SU-DHL-6 (cell line): ENCODE measurements around the gene SENP7.
A peak's percentile ranks its signal among the peaks of the same experiment; 100 is the strongest.

Experiments
- H2AFZ ChIP-seq: fragments of 200-600 bp; sonication (generic); 2 replicates; pipeline ENCODE4 v1.6.1; 2014; ENCODE audit warnings: low read depth, mild to moderate bottlenecking, moderate library complexity, mixed read lengths, antibody characterized with exemption, low read length; ENCODE audit not compliant: severe bottlenecking
- H3F3A ChIP-seq: fragments of 200-600 bp; shearing (Covaris generic); 2 replicates; pipeline ENCODE4 v1.6.0; 2016; ENCODE audit warnings: antibody characterized with exemption, mild to moderate bottlenecking; ENCODE audit not compliant: insufficient read depth
- H3K27ac ChIP-seq: fragments of 200-600 bp; sonication (generic); 2 replicates; pipeline ENCODE4 v1.5.1; 2016; ENCODE audit warnings: low read depth, mild to moderate bottlenecking, low read length, moderate library complexity, mixed read lengths
- H3K27me3 ChIP-seq: fragments of 200-600 bp; sonication (generic), shearing (Covaris generic); 2 replicates; pipeline ENCODE4 v1.6.0; 2014; ENCODE audit warnings: mild to moderate bottlenecking, low read length
- H3K36me3 ChIP-seq: fragments of 200-600 bp; sonication (generic); 2 replicates; pipeline ENCODE4 v1.6.1; 2014; ENCODE audit warnings: mild to moderate bottlenecking, low read length, mixed read lengths
- H3K4me2 ChIP-seq: fragments of 300-600, 200-600 bp; shearing (Covaris generic), sonication (generic); 2 replicates; pipeline ENCODE4 v1.6.0; 2014; ENCODE audit warnings: low read length, low read depth, mild to moderate bottlenecking; ENCODE audit not compliant: poor library complexity, severe bottlenecking
- H3K4me3 ChIP-seq: fragments of 200-600 bp; sonication (generic); 2 replicates; pipeline ENCODE4 v1.5.1; 2014; ENCODE audit warnings: antibody characterized with exemption, low read length, mild to moderate bottlenecking, mixed read lengths; ENCODE audit not compliant: insufficient read depth, poor library complexity, severe bottlenecking
- H3K79me2 ChIP-seq: fragments of 200-600 bp; sonication (generic); 2 replicates; pipeline ENCODE4 v1.6.1; 2014; ENCODE audit warnings: mild to moderate bottlenecking, low read length, moderate library complexity; ENCODE audit not compliant: insufficient read depth
- H3K9ac ChIP-seq: fragments of 200-600 bp; sonication (generic); 2 replicates; pipeline ENCODE4 v1.7.0; 2014; ENCODE audit warnings: mild to moderate bottlenecking, low read length
- H3K9me2 ChIP-seq: fragments of 200-600 bp; sonication (generic); replicated peaks from 2 replicates; pipeline ENCODE4 v1.6.1; 2014; ENCODE audit warnings: low read length; ENCODE audit not compliant: insufficient read depth
- H3K9me3 ChIP-seq: fragments of 200-600 bp; sonication (generic); 2 replicates; pipeline ENCODE4 v1.6.1; 2014; ENCODE audit warnings: low read length, mixed read lengths; ENCODE audit not compliant: insufficient read depth
- H4K20me1 ChIP-seq: fragments of 200-600 bp; sonication (generic); 2 replicates; pipeline ENCODE4 v1.6.1; 2014; ENCODE audit warnings: low read depth, mild to moderate bottlenecking, antibody characterized with exemption, low read length, moderate library complexity, mixed read lengths
- EZH2phosphoT487 ChIP-seq: fragments of 200-600 bp; sonication (generic), shearing (Covaris generic); conservative IDR thresholded peaks from 2 replicates; pipeline ENCODE4 v1.6.1; 2018; ENCODE audit warnings: mild to moderate bottlenecking, antibody characterized with exemption, low read length, moderate library complexity, mixed read lengths
- TF ChIP-seq, protein P1 (sequence below): fragments of 200-600 bp; sonication (generic); IDR thresholded peaks from one replicate; pipeline ENCODE4 v1.5.1; 2017; ENCODE audit warnings: antibody characterized with exemption, mild to moderate bottlenecking, low read length, moderate library complexity; ENCODE audit not compliant: insufficient read depth, poor library complexity, severe bottlenecking

Gene SENP7

DNA sequence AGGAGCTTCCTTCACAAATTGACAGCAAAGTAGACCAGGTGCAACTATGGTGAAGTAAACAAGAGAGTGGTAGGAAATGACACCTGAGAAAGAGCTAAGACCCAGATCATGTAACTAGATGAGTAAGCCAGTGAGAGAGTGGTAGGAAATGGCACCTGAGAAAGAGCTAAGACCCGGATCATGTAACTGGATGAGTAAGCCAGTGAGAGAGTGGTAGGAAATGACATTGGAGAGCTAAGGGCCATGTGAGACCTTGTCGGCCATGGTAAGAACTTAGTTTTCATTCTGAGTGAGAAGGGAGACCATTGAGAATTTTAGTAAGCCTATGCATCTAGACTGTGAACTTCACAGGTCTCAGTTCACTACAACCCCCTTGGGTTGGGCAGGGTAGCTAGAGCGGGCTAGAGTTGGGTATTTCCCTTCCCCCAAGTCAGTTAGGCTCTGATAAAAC is 5.4 kb upstream of the SENP7 start:
- Histone ChIP-seq H3K27me3 (no peaks in the 10 kb centered on the region), H2AFZ (peak overlapping the region; percentile 11), H3K9ac (no peak overlapping the region), H3K9me2 (no peaks in the 10 kb centered on the region), H3K79me2 (no peaks in the 10 kb centered on the region), H3K27ac (no peak overlapping the region), H3K36me3 (no peaks in the 10 kb centered on the region), H3K9me3 (no peaks in the 10 kb centered on the region), H3K4me3 (no peak overlapping the region), H3K4me2 (no peak overlapping the region), H4K20me1 (no peaks in the 10 kb centered on the region), H3F3A (no peaks in the 10 kb centered on the region)
- TF ChIP-seq, protein P1, sequence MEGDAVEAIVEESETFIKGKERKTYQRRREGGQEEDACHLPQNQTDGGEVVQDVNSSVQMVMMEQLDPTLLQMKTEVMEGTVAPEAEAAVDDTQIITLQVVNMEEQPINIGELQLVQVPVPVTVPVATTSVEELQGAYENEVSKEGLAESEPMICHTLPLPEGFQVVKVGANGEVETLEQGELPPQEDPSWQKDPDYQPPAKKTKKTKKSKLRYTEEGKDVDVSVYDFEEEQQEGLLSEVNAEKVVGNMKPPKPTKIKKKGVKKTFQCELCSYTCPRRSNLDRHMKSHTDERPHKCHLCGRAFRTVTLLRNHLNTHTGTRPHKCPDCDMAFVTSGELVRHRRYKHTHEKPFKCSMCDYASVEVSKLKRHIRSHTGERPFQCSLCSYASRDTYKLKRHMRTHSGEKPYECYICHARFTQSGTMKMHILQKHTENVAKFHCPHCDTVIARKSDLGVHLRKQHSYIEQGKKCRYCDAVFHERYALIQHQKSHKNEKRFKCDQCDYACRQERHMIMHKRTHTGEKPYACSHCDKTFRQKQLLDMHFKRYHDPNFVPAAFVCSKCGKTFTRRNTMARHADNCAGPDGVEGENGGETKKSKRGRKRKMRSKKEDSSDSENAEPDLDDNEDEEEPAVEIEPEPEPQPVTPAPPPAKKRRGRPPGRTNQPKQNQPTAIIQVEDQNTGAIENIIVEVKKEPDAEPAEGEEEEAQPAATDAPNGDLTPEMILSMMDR, result no peak
- no peak for TF ChIP-seq EZH2phosphoT487

DNA sequence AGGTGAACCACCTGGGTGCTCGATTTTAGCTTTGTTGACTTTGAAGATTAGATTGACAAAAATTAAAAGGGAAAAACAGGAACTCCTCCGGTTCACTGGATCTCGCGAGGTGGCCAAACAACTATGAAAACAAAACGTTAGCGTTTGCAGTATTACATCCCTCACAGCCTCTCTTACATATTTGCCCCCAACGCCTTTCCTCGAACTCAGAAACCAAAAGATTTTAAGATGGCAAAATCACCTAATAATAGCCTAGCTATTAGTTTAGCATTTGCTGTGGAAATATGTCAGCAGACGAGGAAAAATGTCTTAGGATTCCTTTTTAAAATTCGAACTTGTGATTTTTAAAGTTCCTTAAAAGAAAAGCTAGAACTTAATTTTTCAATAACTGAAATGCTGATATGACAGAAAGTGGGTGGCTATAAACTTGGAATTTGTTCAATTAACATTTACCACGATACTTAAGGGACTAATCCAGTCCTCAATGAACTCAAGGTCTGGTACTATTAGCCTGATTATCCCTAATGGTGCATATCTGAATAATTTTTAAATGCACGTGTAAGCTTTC is 491 bp upstream of the SENP7 start:
- Histone ChIP-seq H3K9me3 (no peaks in the 10 kb centered on the region), H3K79me2 (peaks cover 13% of the 10 kb centered on the region)
- TF ChIP-seq EZH2phosphoT487, result no peak
- TF ChIP-seq, protein P1, result no peak

DNA sequence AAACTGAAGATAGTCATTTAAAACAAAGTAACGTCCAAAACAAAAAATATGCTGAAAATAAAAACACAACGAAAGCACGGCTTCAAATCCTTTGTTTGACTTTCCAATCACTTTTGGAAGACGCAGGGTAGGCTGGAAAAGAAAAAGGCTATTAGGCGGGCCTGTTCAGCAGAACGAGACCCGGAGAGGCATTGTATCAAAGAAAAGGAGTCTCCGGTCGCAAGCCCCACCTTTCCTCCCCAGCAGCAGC is 691 bp downstream of the SENP7 start:
- H3K27ac ChIP-seq, result no peak overlapping the region
- H4K20me1 ChIP-seq, result no peaks in the 10 kb centered on the region
- H3K9me2 ChIP-seq, result no peaks in the 10 kb centered on the region
- H3K79me2 ChIP-seq, result peaks cover 15% of the 10 kb centered on the region
- H3K9ac ChIP-seq, result peak overlapping the region; percentile 71
- no peaks in the 10 kb centered on the region for H3K9me3 ChIP-seq
- TF ChIP-seq, protein P1, result no peak
- TF ChIP-seq EZH2phosphoT487, result no peak
- H2AFZ ChIP-seq, result peak overlapping the region; percentile 76
- peak overlapping the region; percentile 90 for H3K4me2 ChIP-seq
- peak overlapping the region; percentile 67 for H3K4me3 ChIP-seq
- no peaks in the 10 kb centered on the region for H3K36me3 ChIP-seq
- no peaks in the 10 kb centered on the region; the same call in 1 of the 2 replicates for H3F3A ChIP-seq
- H3K27me3 ChIP-seq, result no peaks in the 10 kb centered on the region

More for the DNA sequence above, 491 bp upstream of the SENP7 start:
- H3F3A ChIP-seq, result no peaks in the 10 kb centered on the region; the same call in 1 of the 2 replicates
- H3K9ac ChIP-seq, result peak overlapping the region; percentile 71
- peak overlapping the region; percentile 44 for H3K27ac ChIP-seq
- H3K4me3 ChIP-seq, result peak overlapping the region; percentile 67
- no peaks in the 10 kb centered on the region for H3K9me2 ChIP-seq
- H3K36me3 ChIP-seq, result no peaks in the 10 kb centered on the region
- H3K4me2 ChIP-seq, result peak overlapping the region; percentile 90
- H3K27me3 ChIP-seq, result no peaks in the 10 kb centered on the region
- no peaks in the 10 kb centered on the region for H4K20me1 ChIP-seq
- peak overlapping the region; percentile 76 for H2AFZ ChIP-seq
